Spleen (tissue), 11 donors: ENCODE results near the gene EPN2. TPM values are rescaled to one million over a fixed set of nuclear protein-coding genes. Genes with fewer than 3 reads are reported as not detected.

Experiments
- DNase-seq: peaks from one replicate; pipeline ENCODE4 v3.0.0-alpha.2; 2020
- H3K27ac ChIP-seq, 8 donors: fragments of 200-600 bp; sonication (generic) in 7 of 8; 1 replicate in 4 of 8; 2 replicates in 4 of 8; pipeline versions ENCODE4 v1.5.0 to v1.8.0; 2016 to 2021; ENCODE audit warnings: inconsistent platforms in 4 of 8, mild to moderate bottlenecking in 4 of 8, moderate library complexity in 1 of 8
- H3K27me3 ChIP-seq, 7 donors: fragments of 200-600 bp; sonication (generic) in 6 of 7; replicated peaks in 1 of 7; 1 replicate in 4 of 7; 2 replicates in 3 of 7; pipeline versions ENCODE4 v1.5.0 to v1.8.0; 2016 to 2021; ENCODE audit warnings: inconsistent platforms in 3 of 7, mild to moderate bottlenecking in 1 of 7
- H3K36me3 ChIP-seq, 6 donors: fragments of 200-600 bp; sonication (generic) in 5 of 6; 1 replicate in 4 of 6; 2 replicates in 2 of 6; pipeline versions ENCODE4 v1.5.0 to v1.8.0; 2016 to 2021; ENCODE audit warnings: inconsistent platforms in 2 of 6
- H3K4me1 ChIP-seq, 6 donors: fragments of 200-600 bp; sonication (generic) in 5 of 6; 1 replicate in 3 of 6; 2 replicates in 3 of 6; pipeline versions ENCODE4 v1.5.0 to v1.8.0; 2016 to 2021; ENCODE audit warnings: inconsistent platforms in 3 of 6
- H3K4me3 ChIP-seq, 8 donors: fragments of 200-600 bp; sonication (generic) in 7 of 8; 1 replicate in 4 of 8; 2 replicates in 4 of 8; pipeline versions ENCODE4 v1.5.0 to v1.8.0; 2016 to 2021; ENCODE audit warnings: inconsistent platforms in 4 of 8, mild to moderate bottlenecking in 4 of 8, moderate library complexity in 2 of 8
- H3K9me3 ChIP-seq, 8 donors: fragments of 200-600 bp; sonication (generic) in 7 of 8; 1 replicate in 4 of 8; 2 replicates in 4 of 8; pipeline versions ENCODE4 v1.5.0 to v1.8.0; 2016 to 2021; ENCODE audit warnings: inconsistent platforms in 4 of 8
- POLR2A ChIP-seq, 3 donors: fragments of 450-650 bp; IDR thresholded peaks; one replicate each; pipeline ENCODE4 v1.5.1; 2017; ENCODE audit warnings: antibody characterized with exemption in 3 of 3, mild to moderate bottlenecking in 1 of 3
- POLR2AphosphoS5 ChIP-seq, 3 donors: sonication (generic); formaldehyde crosslinking; IDR thresholded peaks; one replicate each; pipeline ENCODE4 v1.5.1; 2017; ENCODE audit warnings: antibody characterized with exemption in 3 of 3
- WGBS, 5 donors: extraction: QIAGEN DNeasy Blood & Tissue Kit in 3 of 5; methylation state at CpG; one replicate each; pipeline versions ENCODE4 v1.1.5 to v1.1.7; 2013 to 2018; 5-methylcytosine and 5-hydroxymethylcytosine counted together
- intact Hi-C: fragments of 100-400 bp; cut with DNase I; formaldehyde crosslinking; loops from one replicate; pipeline ENCODE4 v1.15.0; 2023; ENCODE audit warnings: low total_unique reads
- polyA plus RNA-seq, 3 donors: library from polyadenylated mRNA; stranded (reverse); fragments of 200-250 nt; gene quantifications; one replicate each; pipeline ENCODE4 v1.2.1, GENCODE V29; 2013
- total RNA-seq, 7 donors: library from RNA; depleted of rRNA in 3 of 7; stranded (reverse); fragments of >200 nt in 3 of 7; fragmentation: NEBNext Ultra II Directional in 4 of 7; extraction: Animal tissue kit (Norgen Biotek cat#: 25700) in 4 of 7; gene quantifications; one replicate each; pipeline versions ENCODE4 v1.1.0 to v1.2.1, GENCODE V29; 2016 to 2021
- TF ChIP-seq, protein P1 (sequence below), 11 experiments: fragments of 200-600 bp in 7 of 11; fragments of 450-650 bp in 4 of 11; sonication (generic) in 4 of 11; IDR thresholded peaks in 8 of 11; conservative IDR thresholded peaks in 3 of 11; 1 replicate in 7 of 11; 2 replicates in 4 of 11; pipeline versions ENCODE4 v1.4.0 to v1.8.0; 2016 to 2021; ENCODE audit warnings: antibody characterized with exemption in 11 of 11, inconsistent platforms in 4 of 11, mild to moderate bottlenecking in 1 of 11
- donor health status: healthy with polysubstance abuse.
- donor health status: DM: no; HTN: no; CAD: no; lungs with moderate emphysema.
- donor health status: DM: no; HTN: no; CAD: no.
- donor health status: Bipolar disorder and iron deficiency.
- donor health status: healthy.
- donor health status: DM: no; HTN: no; CAD: no.
- donor health status: DM: yes; HTN: yes; CAD: no.

EPN2 gene
- total and polyA plus RNA-seq, 10 donors = 5.4 to 59.6 (median 31.5) TPM

DNA sequence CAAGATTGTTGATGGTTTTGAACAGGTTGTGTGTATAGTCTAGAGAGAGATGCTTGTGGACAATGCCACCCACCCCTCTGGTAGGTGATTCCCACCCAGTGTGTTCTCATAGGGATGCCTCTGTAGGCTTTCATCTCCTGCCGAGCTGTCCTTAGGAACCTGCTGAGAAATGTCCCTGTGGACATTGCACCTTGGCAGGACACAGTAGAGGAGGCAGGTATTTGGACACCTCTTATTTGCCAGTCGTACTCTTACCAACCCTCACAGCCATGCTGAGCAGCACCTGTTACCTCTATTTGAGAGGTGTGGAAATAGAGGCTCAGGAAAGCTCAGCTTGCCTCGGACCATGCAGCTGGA lies 33.2 kb downstream of the EPN2 start:
- peaks cover 9 to 40% (median 34%) of the 10 kb centered on the region in 6 donors for H3K4me1 ChIP-seq

DNA sequence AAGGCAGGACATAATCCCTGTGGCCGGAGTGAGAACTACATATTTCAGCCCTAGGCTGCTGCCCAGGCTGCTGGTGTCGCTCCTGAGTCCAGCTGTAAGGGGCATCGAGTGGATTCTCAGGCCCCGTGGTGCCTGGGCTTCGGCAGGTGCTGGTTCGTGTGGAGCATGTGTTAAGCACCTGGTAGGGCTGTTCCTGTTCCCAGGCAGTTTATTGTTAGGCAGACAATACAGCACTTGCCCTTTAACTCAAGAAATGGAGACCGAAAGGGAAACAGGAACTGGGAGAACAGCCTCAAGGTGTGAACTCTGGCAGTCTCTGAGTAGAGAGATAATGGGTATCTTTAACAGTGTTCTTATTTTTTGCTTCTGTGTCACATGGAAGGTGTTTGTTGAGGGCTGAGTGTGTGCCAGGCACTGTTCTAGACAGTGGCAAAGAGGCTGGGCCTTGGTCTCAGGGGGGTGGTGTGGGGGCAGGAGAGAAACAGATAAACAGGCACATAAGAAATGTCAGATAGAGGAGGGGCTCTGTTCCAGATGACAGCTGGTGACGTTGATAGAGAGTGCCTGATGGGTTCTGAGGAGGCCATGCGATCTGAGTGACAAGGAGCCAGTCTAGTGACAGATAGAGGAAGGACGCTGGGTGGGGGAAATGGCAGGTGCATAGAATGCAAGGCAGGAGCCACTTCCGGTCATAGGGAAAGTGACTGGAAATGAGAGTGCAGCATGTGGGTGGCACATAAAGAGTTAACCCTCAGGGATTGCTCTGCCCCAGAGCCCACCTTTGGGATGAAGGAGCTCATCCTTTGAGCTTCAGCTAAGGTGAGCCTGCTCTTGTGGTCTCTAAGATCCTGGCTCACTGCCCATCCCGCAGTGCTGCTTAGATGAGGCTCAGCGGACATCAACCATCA lies 33.8 kb downstream of the EPN2 start:
- Histone ChIP-seq H3K4me3 (no peak overlapping the region), H3K9me3 (no peaks in the 10 kb centered on the region), H3K27me3 (no peaks in the 10 kb centered on the region), H3K4me1 (peaks cover 9 to 40% (median 34%) of the 10 kb centered on the region in 6 donors), H3K27ac (peak overlapping the region in 3 of 8 donors; percentile 19 to 34 (median 24)), H3K36me3 (peaks cover 0 to 16% (median 0%) of the 10 kb centered on the region in 6 donors)
- 73 to 81% (median 75%) methylated on average over 7 to 13 of the region's 13 CpGs for WGBS, 5 donors
- intact Hi-C loops = no loop called here
- DNase-seq = peak; percentile 64
- TF ChIP-seq, protein P1, sequence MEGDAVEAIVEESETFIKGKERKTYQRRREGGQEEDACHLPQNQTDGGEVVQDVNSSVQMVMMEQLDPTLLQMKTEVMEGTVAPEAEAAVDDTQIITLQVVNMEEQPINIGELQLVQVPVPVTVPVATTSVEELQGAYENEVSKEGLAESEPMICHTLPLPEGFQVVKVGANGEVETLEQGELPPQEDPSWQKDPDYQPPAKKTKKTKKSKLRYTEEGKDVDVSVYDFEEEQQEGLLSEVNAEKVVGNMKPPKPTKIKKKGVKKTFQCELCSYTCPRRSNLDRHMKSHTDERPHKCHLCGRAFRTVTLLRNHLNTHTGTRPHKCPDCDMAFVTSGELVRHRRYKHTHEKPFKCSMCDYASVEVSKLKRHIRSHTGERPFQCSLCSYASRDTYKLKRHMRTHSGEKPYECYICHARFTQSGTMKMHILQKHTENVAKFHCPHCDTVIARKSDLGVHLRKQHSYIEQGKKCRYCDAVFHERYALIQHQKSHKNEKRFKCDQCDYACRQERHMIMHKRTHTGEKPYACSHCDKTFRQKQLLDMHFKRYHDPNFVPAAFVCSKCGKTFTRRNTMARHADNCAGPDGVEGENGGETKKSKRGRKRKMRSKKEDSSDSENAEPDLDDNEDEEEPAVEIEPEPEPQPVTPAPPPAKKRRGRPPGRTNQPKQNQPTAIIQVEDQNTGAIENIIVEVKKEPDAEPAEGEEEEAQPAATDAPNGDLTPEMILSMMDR (IDR thresholded peaks at IDR 0.05 in 8 of 11, conservative IDR thresholded peaks at IDR 0.05 in 3 of 11) = no peak
- TF ChIP-seq POLR2A (IDR thresholded peaks at IDR 0.05) = no peak
- peak in 1 of 3 donors; percentile 27 for TF ChIP-seq POLR2AphosphoS5 (IDR thresholded peaks at IDR 0.05)

More for the DNA sequence above, 33.2 kb downstream of the EPN2 start:
- Histone ChIP-seq H3K4me3 (no peak overlapping the region), H3K27me3 (no peaks in the 10 kb centered on the region), H3K9me3 (no peaks in the 10 kb centered on the region), H3K36me3 (peaks cover 0 to 15% (median 0%) of the 10 kb centered on the region in 6 donors), H3K27ac (peak overlapping the region in 2 of 8 donors; percentile 12 to 19)
- 80 to 92% (median 85%) methylated on average over 3 of the region's 3 CpGs for WGBS, 5 donors
- intact Hi-C loops = no loop called here
- no peak for DNase-seq
- TF ChIP-seq, protein P1 (IDR thresholded peaks at IDR 0.05 in 8 of 11, conservative IDR thresholded peaks at IDR 0.05 in 3 of 11) = no peak
- TF ChIP-seq POLR2A (IDR thresholded peaks at IDR 0.05) (no peak), POLR2AphosphoS5 (IDR thresholded peaks at IDR 0.05) (no peak)

DNA sequence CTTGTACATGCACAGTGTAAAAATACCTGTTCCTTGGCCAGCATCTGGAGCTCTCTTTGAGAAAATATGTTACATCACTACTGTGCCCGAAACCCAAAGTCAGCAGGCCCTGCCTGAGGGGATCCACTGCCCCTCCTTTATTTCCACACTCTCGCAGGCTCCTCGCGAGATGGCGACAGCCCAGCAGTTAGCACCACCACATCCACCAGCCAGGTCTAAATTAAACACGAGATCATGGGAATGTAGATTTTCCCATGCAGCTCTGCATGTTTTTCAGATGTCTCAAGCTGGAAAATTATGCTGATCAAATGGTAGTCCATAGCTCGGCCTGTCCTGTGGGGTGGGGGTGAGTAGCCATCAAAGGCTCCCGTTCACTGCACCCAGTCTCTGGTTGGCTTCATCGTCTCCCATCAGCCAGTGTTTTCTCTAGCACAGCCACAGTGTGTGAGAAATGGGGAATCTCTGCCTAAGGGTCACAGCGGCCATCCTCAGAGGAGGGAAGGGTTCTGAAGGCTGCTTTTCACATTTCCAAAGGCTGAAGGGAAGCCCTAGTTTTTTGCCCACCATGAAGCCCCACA lies 34.7 kb downstream of the EPN2 start:
- Histone ChIP-seq H3K36me3 (peaks cover 0 to 16% (median 0%) of the 10 kb centered on the region in 6 donors), H3K27ac (peak overlapping the region in 2 of 8 donors; percentile 19 to 24), H3K4me3 (no peak overlapping the region), H3K4me1 (peaks cover 9 to 40% (median 34%) of the 10 kb centered on the region in 6 donors), H3K9me3 (no peaks in the 10 kb centered on the region), H3K27me3 (no peaks in the 10 kb centered on the region)
- intact Hi-C loops = no loop called here
- TF ChIP-seq POLR2AphosphoS5 (IDR thresholded peaks at IDR 0.05) = no peak
- TF ChIP-seq, protein P1 (IDR thresholded peaks at IDR 0.05 in 8 of 11, conservative IDR thresholded peaks at IDR 0.05 in 3 of 11) = no peak
- TF ChIP-seq POLR2A (IDR thresholded peaks at IDR 0.05) = no peak
- WGBS, 5 donors = 83 to 93% (median 88%) methylated on average over 10 of the region's 10 CpGs
- peak; percentile 39 for DNase-seq

DNA sequence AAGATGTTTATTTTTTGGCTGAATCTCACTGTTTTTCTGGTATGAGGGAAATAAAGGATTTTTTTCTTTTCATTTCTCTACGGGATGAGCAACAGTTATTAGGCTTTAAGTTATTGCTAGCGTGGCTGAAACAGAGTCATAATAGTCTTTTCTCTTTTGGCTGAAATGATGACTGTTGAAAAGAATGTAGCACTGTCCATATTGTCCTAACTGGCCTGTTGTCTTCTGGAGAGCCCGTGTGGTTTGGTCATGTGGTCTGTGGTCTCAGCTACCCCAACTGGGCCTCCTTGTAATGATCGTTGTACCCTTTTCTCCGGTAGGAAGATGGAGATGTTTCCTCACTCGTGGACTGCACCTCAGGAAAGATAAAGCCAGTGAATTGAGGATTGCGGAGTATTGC lies 36.6 kb downstream of the EPN2 start:
- intact Hi-C loops = no loop called here
- WGBS, 5 donors = 65 to 80% (median 73%) methylated on average over 7 of the region's 7 CpGs
- no peak overlapping the region for H3K27ac ChIP-seq
- peaks cover 0 to 18% (median 0%) of the 10 kb centered on the region in 6 donors for H3K36me3 ChIP-seq
- no peak for DNase-seq
- peaks cover 6 to 31% (median 28%) of the 10 kb centered on the region in 6 donors for H3K4me1 ChIP-seq
- no peak for TF ChIP-seq POLR2AphosphoS5 (IDR thresholded peaks at IDR 0.05)
- TF ChIP-seq, protein P1 (IDR thresholded peaks at IDR 0.05 in 8 of 11, conservative IDR thresholded peaks at IDR 0.05 in 3 of 11) = no peak
- no peak for TF ChIP-seq POLR2A (IDR thresholded peaks at IDR 0.05)
- no peaks in the 10 kb centered on the region for H3K27me3 ChIP-seq
- H3K4me3 ChIP-seq = no peak overlapping the region
- H3K9me3 ChIP-seq = no peaks in the 10 kb centered on the region
